HepG2 (cell line): ENCODE data around the gene TGM3. TPM values are rescaled to one million over a fixed set of nuclear protein-coding genes. Genes with fewer than 3 reads are reported as not detected.

Experiments
- ATAC-seq: fragments of 200-7000 bp; cut with Tn5 transposase; 3 replicates; pipeline ENCODE4 v1.9.1; 2020; ENCODE audit warnings: mild to moderate bottlenecking, moderate library complexity
- BruUV-seq: library from RNA; stranded (reverse); fragments of 400-500 nt; replicated peaks from 2 replicates; lab custom pipeline; 2021; lab: Mats Ljungman, UMichigan
- CTCF ChIA-PET: fragments of 300-600 bp; formaldehyde crosslinking; extraction: SDS; loops from one replicate; lab custom pipeline; 2021; ENCODE audit warnings: low total read pairs, inconsistent platforms, low intra/inter-chr PET ratio; lab: Yijun Ruan, JAX
- POLR2A ChIA-PET: fragments of 350-600 bp; sonication (Branson Sonifier 250); formaldehyde crosslinking; loops from one replicate; lab custom pipeline; 2020; ENCODE audit warnings: antibody characterized with exemption, inconsistent platforms; lab: Yijun Ruan, JAX
- DNase-seq: peaks from one replicate; pipeline ENCODE4 v3.0.0-alpha.2; 2015; ENCODE audit warnings: low spot score
- FAIRE-seq: peaks from 3 replicates; lab custom pipeline; 2011; peaks lifted over from hg19 to GRCh38; lab: Jason Lieb, UNC
- H2AFZ ChIP-seq: one replicate; pipeline ENCODE4 v1.6.1; 2011; ENCODE audit warnings: low read length, inconsistent platforms
- H3K27ac ChIP-seq: fragments of 300-600 bp; 3 replicates; pipeline ENCODE4 v1.8.0; 2011; ENCODE audit warnings: mixed run types, mild to moderate bottlenecking, mixed read lengths, low read length, inconsistent platforms; ENCODE audit not compliant: insufficient read depth; ENCODE audit errors: extremely low read length
- H3K27me3 ChIP-seq, 2 experiments: fragments of 200-600 bp in 1 of 2; 2 replicates in 1 of 2; 3 replicates in 1 of 2; pipeline versions ENCODE4 v1.6.0 to v1.8.0; 2011; ENCODE audit warnings: low read length in 2 of 2, mild to moderate bottlenecking in 2 of 2, moderate library complexity in 2 of 2, inconsistent platforms in 1 of 2; ENCODE audit not compliant: insufficient read depth in 2 of 2, control insufficient read depth in 1 of 2
- H3K36me3 ChIP-seq, 2 experiments: fragments of 200-600 bp in 1 of 2; replicated peaks in 1 of 2; 2 replicates in 1 of 2; 3 replicates in 1 of 2; pipeline versions ENCODE4 v1.5.1 to v1.8.0; 2011; ENCODE audit warnings: low read length in 2 of 2, inconsistent platforms in 1 of 2; ENCODE audit not compliant: insufficient read depth in 2 of 2, control insufficient read depth in 1 of 2
- H3K4me1 ChIP-seq: 2 replicates; pipeline ENCODE4 v1.5.1; 2012; ENCODE audit warnings: low read length, inconsistent platforms; ENCODE audit not compliant: insufficient read depth
- H3K4me2 ChIP-seq: 2 replicates; pipeline ENCODE4 v1.6.0; 2011; ENCODE audit warnings: low read depth, low read length, inconsistent platforms
- H3K4me3 ChIP-seq, 3 experiments: fragments of 200-600 bp in 1 of 3; sonication (generic), shearing (Covaris generic) in 1 of 3; replicated peaks in 1 of 3; 2 replicates each; pipeline ENCODE4 v1.5.1; 2011 to 2016; ENCODE audit warnings: low read length in 3 of 3, inconsistent platforms in 2 of 3, low read depth in 2 of 3, mild to moderate bottlenecking in 2 of 3, control low read depth in 1 of 3, mixed read lengths in 1 of 3; ENCODE audit not compliant: insufficient read depth in 1 of 3
- H3K79me2 ChIP-seq: one replicate; pipeline ENCODE4 v1.6.1; 2011; ENCODE audit warnings: low read length, inconsistent platforms; ENCODE audit not compliant: insufficient read depth
- H3K9ac ChIP-seq: 2 replicates; pipeline ENCODE4 v1.6.0; 2011; ENCODE audit warnings: mild to moderate bottlenecking, low read depth, low read length, inconsistent platforms; ENCODE audit not compliant: insufficient read depth
- H3K9me3 ChIP-seq: 2 replicates; pipeline ENCODE4 v1.5.1; 2012; ENCODE audit warnings: mild to moderate bottlenecking, low read length
- H4K20me1 ChIP-seq: 2 replicates; pipeline ENCODE4 v1.6.0; 2011; ENCODE audit warnings: inconsistent platforms, mild to moderate bottlenecking, low read length, moderate library complexity; ENCODE audit not compliant: insufficient read depth
- HNF4A ChIP-seq: sonication (generic); formaldehyde crosslinking; IDR thresholded peaks from 2 replicates; pipeline ENCODE4 v1.4.0; 2020; ENCODE audit warnings: missing genetic modification reagents
- THRA ChIP-seq: sonication (generic); formaldehyde crosslinking; IDR thresholded peaks from 2 replicates; pipeline ENCODE4 v1.4.0; 2020; ENCODE audit warnings: missing genetic modification reagents, borderline replicate concordance
- USF2 ChIP-seq, 2 experiments: sonication (generic) in 1 of 2; formaldehyde crosslinking in 1 of 2; IDR thresholded peaks; 2 replicates each; pipeline versions ENCODE4 v1.5.1 to v1.6.1; 2011 to 2020; ENCODE audit warnings: borderline replicate concordance in 1 of 2, low read depth in 1 of 2, low read length in 1 of 2, mild to moderate bottlenecking in 1 of 2, missing genetic modification reagents in 1 of 2, moderate library complexity in 1 of 2
- ZFP1 ChIP-seq: IDR thresholded peaks from 2 replicates; pipeline ENCODE4 v1.6.1; 2016
- ZNF263 ChIP-seq: sonication (generic); formaldehyde crosslinking; IDR thresholded peaks from 2 replicates; pipeline ENCODE4 v1.4.0; 2020; ENCODE audit warnings: missing genetic modification reagents
- ZNF710 ChIP-seq: sonication (generic); formaldehyde crosslinking; IDR thresholded peaks from 2 replicates; pipeline ENCODE4 v1.5.0; 2020; ENCODE audit warnings: mild to moderate bottlenecking, missing genetic modification reagents, borderline replicate concordance
- WGBS: methylation state at CpG from one replicate; pipeline ENCODE4 v1.1.6; 2017; ENCODE audit warnings: low lambda C conversion rate; 5-methylcytosine and 5-hydroxymethylcytosine counted together
- in situ Hi-C: cut with HindIII; loops from 2 replicates; pipeline ENCODE4 v1.10.0; 2017; ENCODE audit warnings: low pct_unique_long_range_greater_than_20kb; ENCODE audit not compliant: extremely low pct_ligation_motif_present
- intact Hi-C: fragments of 100-400 bp; cut with micrococcal nuclease; formaldehyde crosslinking; loops from one replicate; pipeline ENCODE4 v1.10.0; 2022; ENCODE audit not compliant: unreplicated experiment
- polyA plus RNA-seq, 8 experiments: library from polyadenylated mRNA; depleted of rRNA in 3 of 8; stranded (reverse) in 7 of 8; unstranded in 1 of 8; fragments of >200 nt; fragmentation: Illumina TruSeq in 4 of 8; extraction: Trizol in 4 of 8; gene quantifications; 2 replicates each; pipeline versions ENCODE4 v1.2.1 to v1.2.3, GENCODE V29; 2011 to 2016; ENCODE audit warnings: low read depth in 4 of 8, missing spikeins in 1 of 8, mixed read lengths in 1 of 8; ENCODE audit not compliant: insufficient read depth in 1 of 8
- total RNA-seq, 5 experiments: library from RNA; depleted of rRNA; stranded (reverse); fragments of >200 nt; fragmentation: Illumina TruSeq; extraction: Trizol; gene quantifications; 2 replicates each; pipeline ENCODE4 v1.2.3, GENCODE V29; 2016; ENCODE audit warnings: low read depth in 1 of 5

The TGM3 gene
- total and polyA plus RNA-seq, 2 of the 13 experiments (the other 11 are each of a cell fraction or from before 2014, with no cell fraction given), result not detected

GRCh38 chr20:2299301-2299700 is 3.5 kb downstream of the TGM3 start:
- POLR2A ChIA-PET, result no interaction called here
- DNase-seq (no peak), FAIRE-seq (no peak), ATAC-seq (peak; percentile 11; the same call in 1 of the 3 replicates)
- intact Hi-C loops (no loop called here), in situ Hi-C loops (no loop called here)
- no peak overlapping the region for H3K9ac ChIP-seq
- peaks cover 31% of the 10 kb centered on the region for H3K4me1 ChIP-seq
- no peak overlapping the region for H3K27ac ChIP-seq
- 11% methylated on average over 9 of the region's 9 CpGs for WGBS
- no TSS peak for BruUV-seq
- H3K4me2 ChIP-seq, result no peak overlapping the region
- no peak overlapping the region for H3K4me3 ChIP-seq
- H3K9me3 ChIP-seq, result no peaks in the 10 kb centered on the region
- no peaks in the 10 kb centered on the region for H3K79me2 ChIP-seq
- TF ChIP-seq ZNF263, result peak; percentile 51; the same call in 1 of the 2 replicates
- no peak for TF ChIP-seq ZNF710 (CRISPR knock-in tag)
- TF ChIP-seq ZFP1 (CRISPR knock-in tag), result no peak
- TF ChIP-seq HNF4A, result peak; percentile 55
- peak; percentile 45; the same call in 1 of the 2 replicates for TF ChIP-seq THRA (CRISPR knock-in tag)
- TF ChIP-seq USF2 (IDR thresholded peaks at IDR 0.05; ENCODE audit: low read depth, low read length), result no peak
- TF ChIP-seq USF2 (CRISPR knock-in tag; IDR thresholded peaks at IDR 0.05; ENCODE audit: borderline replicate concordance), result peak; percentile 56; the same call in 1 of the 2 replicates
- no peaks in the 10 kb centered on the region for H4K20me1 ChIP-seq
- no peaks in the 10 kb centered on the region for H3K36me3 ChIP-seq
- CTCF ChIA-PET, result no interaction called here
- H3K27me3 ChIP-seq, result peaks cover 1 to 21% of the 10 kb centered on the region in 2 experiments; a peak in 2 of 5 replicates
- H2AFZ ChIP-seq, result no peak overlapping the region
